CD4-positive, alpha-beta memory T cell (primary cell): ENCODE results near the gene WRNIP1. TPM values are rescaled to one million over a fixed set of nuclear protein-coding genes. Genes with fewer than 3 reads are reported as not detected.
A peak's percentile ranks its signal among the peaks of the same experiment; 100 is the strongest.

Source experiments
- CTCF ChIA-PET: fragments of 350-600 bp; sonication (Branson Sonifier 250); formaldehyde crosslinking; loops from one replicate; lab custom pipeline; 2021; ENCODE audit warnings: inconsistent platforms; ENCODE audit not compliant: partially characterized antibody; lab: Charles Lee
- POLR2A ChIA-PET: fragments of 350-600 bp; sonication (Branson Sonifier 250); formaldehyde crosslinking; loops from one replicate; lab custom pipeline; 2021; ENCODE audit not compliant: partially characterized antibody; lab: Charles Lee
- DNase-seq, 5 donors: peaks; one replicate each; pipeline versions ENCODE4 v3.0.0 to v3.0.0-alpha.2; 2020 to 2022; ENCODE audit warnings: mixed read lengths in 1 of 5
- H3K27ac ChIP-seq: one replicate; pipeline ENCODE4 v1.7.0; 2013; ENCODE audit warnings: low read depth, low read length
- H3K27me3 ChIP-seq: 2 replicates; pipeline ENCODE4 v1.7.0; 2013; ENCODE audit warnings: mild to moderate bottlenecking, low read length, moderate library complexity; ENCODE audit not compliant: insufficient read depth
- H3K36me3 ChIP-seq: 2 replicates; pipeline ENCODE4 v1.7.0; 2013; ENCODE audit warnings: mild to moderate bottlenecking, low read length, moderate library complexity; ENCODE audit not compliant: insufficient read depth
- H3K4me1 ChIP-seq: 2 replicates; pipeline ENCODE4 v1.7.0; 2013; ENCODE audit warnings: mild to moderate bottlenecking, low read length, moderate library complexity; ENCODE audit not compliant: insufficient read depth
- H3K4me3 ChIP-seq, 2 donors: one replicate each; pipeline ENCODE4 v1.7.0; 2013; ENCODE audit warnings: low read length in 2 of 2, mild to moderate bottlenecking in 1 of 2
- H3K9me3 ChIP-seq, 2 donors: one replicate each; pipeline ENCODE4 v1.7.0; 2013; ENCODE audit warnings: low read length in 2 of 2, control low read depth in 1 of 2; ENCODE audit not compliant: control insufficient read depth in 1 of 2
- H3K27ac Mint-ChIP-seq, 7 donors: one replicate each; pipeline ENCODE4 v1.8.0; 2020 to 2021; ENCODE audit warnings: mixed read lengths in 7 of 7, mild to moderate bottlenecking in 6 of 7, inconsistent platforms in 3 of 7, moderate library complexity in 3 of 7
- H3K27me3 Mint-ChIP-seq, 2 donors: one replicate each; pipeline ENCODE4 v1.8.0; 2020 to 2021; ENCODE audit warnings: mixed read lengths in 2 of 2
- H3K36me3 Mint-ChIP-seq, 2 donors: one replicate each; pipeline ENCODE4 v1.8.0; 2020 to 2021; ENCODE audit warnings: mixed read lengths in 2 of 2, inconsistent platforms in 1 of 2, mild to moderate bottlenecking in 1 of 2
- H3K4me1 Mint-ChIP-seq, 4 donors: one replicate each; pipeline ENCODE4 v1.8.0; 2020 to 2021; ENCODE audit warnings: mixed read lengths in 4 of 4, mild to moderate bottlenecking in 1 of 4
- H3K4me3 Mint-ChIP-seq, 8 donors: one replicate each; pipeline ENCODE4 v1.8.0; 2020 to 2021; ENCODE audit warnings: mixed read lengths in 8 of 8, mild to moderate bottlenecking in 7 of 8, moderate library complexity in 6 of 8, inconsistent platforms in 3 of 8
- H3K9me3 Mint-ChIP-seq, 8 donors: one replicate each; pipeline ENCODE4 v1.8.0; 2020 to 2021; ENCODE audit warnings: mixed read lengths in 8 of 8, mild to moderate bottlenecking in 5 of 8, inconsistent platforms in 3 of 8, moderate library complexity in 1 of 8
- intact Hi-C: fragments of 100-400 bp; cut with micrococcal nuclease; formaldehyde crosslinking; loops from one replicate; pipeline ENCODE4 v1.15.1; 2023
- polyA plus RNA-seq, 2 donors: library from polyadenylated mRNA; unstranded; fragments of 300-500 nt; fragmentation: Illumina TruSeq; gene quantifications; one replicate each; pipeline ENCODE4 v1.2.3, GENCODE V29; 2021
- total RNA-seq, 2 experiments: library from RNA; stranded (reverse); gene quantifications; one replicate each; pipeline ENCODE4 v1.2.3, GENCODE V29; 2021

Gene WRNIP1
- total and polyA plus RNA-seq, 4 experiments from 2014 or later = 27.3 to 54.1 (median 41.9) TPM

DNA sequence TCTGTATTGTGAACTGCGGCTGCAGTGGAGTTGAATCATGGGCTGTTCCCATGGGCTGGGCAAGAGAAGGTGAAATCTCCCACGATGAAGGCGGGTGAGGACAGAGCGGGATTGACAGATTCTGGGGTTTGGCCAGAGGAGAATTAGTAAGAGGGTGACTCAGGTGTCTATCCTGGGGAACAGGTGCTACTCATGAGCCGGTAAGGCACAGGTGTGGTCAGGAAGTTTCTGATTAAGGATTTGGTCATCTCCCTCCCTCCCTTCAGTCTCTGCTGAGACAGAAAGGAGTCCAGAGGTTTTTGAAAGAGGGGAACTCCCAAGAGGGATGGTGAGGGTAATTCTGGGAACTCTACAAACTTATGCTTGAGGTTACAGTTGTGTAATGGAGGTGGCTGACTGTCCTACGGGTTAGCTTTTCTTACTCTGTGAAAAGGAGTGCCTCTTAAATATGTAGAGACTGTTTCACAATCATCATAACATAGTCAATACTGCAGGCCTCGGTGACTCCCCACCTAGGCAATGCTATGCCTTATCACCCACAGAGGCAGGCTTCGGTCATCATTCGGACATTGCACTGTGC lies 45.0 kb downstream of the WRNIP1 start:
- Mint-ChIP-seq H3K27ac (no peak overlapping the region), H3K27me3 (no peaks in the 10 kb centered on the region), H3K9me3 (peaks cover 0 to 3% (median 3%) of the 10 kb centered on the region in 8 donors), H3K36me3 (peaks cover 0 to 3% of the 10 kb centered on the region in 2 donors), H3K4me3 (no peak overlapping the region), H3K4me1 (peaks cover 0 to 13% (median under 1%) of the 10 kb centered on the region in 4 donors)
- no peak for DNase-seq
- Histone ChIP-seq H3K9me3 (no peaks in the 10 kb centered on the region), H3K4me3 (no peak overlapping the region), H3K36me3 (no peaks in the 10 kb centered on the region), H3K27ac (no peak overlapping the region), H3K4me1 (no peaks in the 10 kb centered on the region), H3K27me3 (no peaks in the 10 kb centered on the region)
- CTCF ChIA-PET = interaction anchor here (0.6 kb wide), 1 partner anchor 19 kb away, joined by 3 read pairs; no protein-coding TSS in a partner anchor
- POLR2A ChIA-PET = no interaction called here
- intact Hi-C loops = no loop called here

DNA sequence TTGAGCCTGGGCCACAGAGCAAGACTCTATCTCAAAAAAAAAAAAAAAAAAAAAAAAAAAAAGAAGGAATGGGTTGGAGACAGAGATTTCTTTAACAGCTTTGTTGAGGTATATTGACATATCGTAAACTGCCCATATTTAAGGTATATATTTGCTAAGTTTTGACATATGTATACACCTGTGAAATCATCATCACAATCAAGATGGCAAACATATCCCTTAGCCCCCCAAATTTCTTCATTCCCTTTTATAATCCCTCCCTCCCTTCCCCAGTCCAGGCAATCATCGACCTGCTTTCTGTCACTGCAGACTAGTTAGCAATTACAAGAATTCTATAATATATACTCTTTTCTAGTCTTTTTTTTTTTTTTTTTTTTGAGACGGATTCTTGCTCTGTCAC lies 47.5 kb downstream of the WRNIP1 start:
- intact Hi-C loops = no loop called here
- H3K4me3 Mint-ChIP-seq = no peak overlapping the region
- POLR2A ChIA-PET = no interaction called here

GRCh38 chr6:2816158-2816557 lies 51.0 kb downstream of the WRNIP1 start:
- no peak for DNase-seq
- Histone ChIP-seq H3K4me3 (no peak overlapping the region), H3K4me1 (no peaks in the 10 kb centered on the region), H3K27ac (no peak overlapping the region), H3K27me3 (no peaks in the 10 kb centered on the region), H3K9me3 (peaks cover 0 to 8% of the 10 kb centered on the region in 2 donors), H3K36me3 (no peaks in the 10 kb centered on the region)
- peaks cover 0 to 10% (median 5%) of the 10 kb centered on the region in 4 donors for H3K4me1 Mint-ChIP-seq
- no peak overlapping the region for H3K27ac Mint-ChIP-seq
- no peak overlapping the region for H3K4me3 Mint-ChIP-seq
- H3K36me3 Mint-ChIP-seq = peaks cover 7 to 15% of the 10 kb centered on the region in 2 donors
- no peaks in the 10 kb centered on the region for H3K27me3 Mint-ChIP-seq
- intact Hi-C loops = no loop called here
- H3K9me3 Mint-ChIP-seq = peaks cover 0 to 29% (median 20%) of the 10 kb centered on the region in 8 donors
- CTCF ChIA-PET = no interaction called here
- POLR2A ChIA-PET = no interaction called here

More for the DNA sequence above, 47.5 kb downstream of the WRNIP1 start:
- no peak overlapping the region for H3K27ac ChIP-seq
- Mint-ChIP-seq H3K4me1 (peaks cover 0 to 8% (median 2%) of the 10 kb centered on the region in 4 donors), H3K9me3 (peaks cover 0 to 28% (median 20%) of the 10 kb centered on the region in 8 donors), H3K27ac (no peak overlapping the region), H3K36me3 (peaks cover 7 to 15% of the 10 kb centered on the region in 2 donors), H3K27me3 (no peaks in the 10 kb centered on the region)
- no peaks in the 10 kb centered on the region for H3K27me3 ChIP-seq
- H3K9me3 ChIP-seq = peaks cover 0 to 8% of the 10 kb centered on the region in 2 donors
- no peak overlapping the region for H3K4me3 ChIP-seq
- DNase-seq = no peak
- H3K4me1 ChIP-seq = no peaks in the 10 kb centered on the region
- CTCF ChIA-PET = interaction anchor here (0.6 kb wide), 1 partner anchor 439 kb away, joined by 5 read pairs; no protein-coding TSS in a partner anchor
- no peaks in the 10 kb centered on the region for H3K36me3 ChIP-seq

- Histone ChIP-seq H3K36me3 (no peaks in the 10 kb centered on the region), H3K27me3 (no peaks in the 10 kb centered on the region), H3K4me3 (no peak overlapping the region), H3K9me3 (peaks cover 0 to 8% of the 10 kb centered on the region in 2 donors), H3K27ac (no peak overlapping the region), H3K4me1 (no peaks in the 10 kb centered on the region)
- H3K27me3 Mint-ChIP-seq = no peaks in the 10 kb centered on the region
- DNase-seq = no peak
- intact Hi-C loops = no loop called here
- CTCF ChIA-PET = interaction anchor here (1.1 to 1.6 kb wide), 2 partner anchors 29 to 95 kb away, joined by 4 read pairs; no protein-coding TSS in a partner anchor
- no peak overlapping the region for H3K4me3 Mint-ChIP-seq
- peak overlapping the region in 1 of 7 donors; percentile 49 for H3K27ac Mint-ChIP-seq
- peaks cover 0 to 29% (median 20%) of the 10 kb centered on the region in 8 donors for H3K9me3 Mint-ChIP-seq
- peaks cover 0 to 10% (median 5%) of the 10 kb centered on the region in 4 donors for H3K4me1 Mint-ChIP-seq
- POLR2A ChIA-PET = no interaction called here
- H3K36me3 Mint-ChIP-seq = peaks cover 5 to 18% of the 10 kb centered on the region in 2 donors
These were observed 52.8 kb downstream of the WRNIP1 start for GRCh38 chr6:2817903-2818443.

GRCh38 chr6:2818593-2818992 lies 53.4 kb downstream of the WRNIP1 start:
- intact Hi-C loops = no loop called here

DNA sequence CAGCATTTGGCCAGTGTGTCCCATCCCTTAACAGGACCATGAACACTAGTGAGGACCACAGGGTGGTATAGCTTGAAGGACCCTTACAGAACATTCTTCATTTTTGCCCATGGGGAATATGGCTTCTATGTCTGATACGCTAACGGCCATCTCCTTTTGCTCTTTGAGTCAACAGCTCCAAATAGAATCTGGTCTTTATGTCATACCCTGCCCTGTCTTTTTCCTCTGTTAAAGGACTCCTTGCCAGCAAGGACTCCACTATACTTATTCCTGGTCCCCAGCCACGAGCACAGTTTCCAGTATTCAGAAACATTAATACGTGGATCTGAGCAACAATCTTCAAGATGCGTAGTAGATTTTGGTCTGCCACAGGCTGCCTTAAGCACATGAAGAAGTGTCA lies 53.9 kb downstream of the WRNIP1 start:
- Mint-ChIP-seq H3K27ac (no peak overlapping the region), H3K36me3 (peaks cover 5 to 26% of the 10 kb centered on the region in 2 donors), H3K4me1 (peaks cover 0 to 10% (median 5%) of the 10 kb centered on the region in 4 donors), H3K9me3 (peaks cover 0 to 27% (median 19%) of the 10 kb centered on the region in 8 donors), H3K27me3 (no peaks in the 10 kb centered on the region), H3K4me3 (no peak overlapping the region)
- Histone ChIP-seq H3K27ac (no peak overlapping the region), H3K4me3 (no peak overlapping the region), H3K9me3 (peaks cover 0 to 8% of the 10 kb centered on the region in 2 donors), H3K27me3 (no peaks in the 10 kb centered on the region), H3K4me1 (no peaks in the 10 kb centered on the region), H3K36me3 (no peaks in the 10 kb centered on the region)
- ChIA-PET CTCF (interaction anchor here (1.1 kb wide), 1 partner anchor 94 kb away, joined by 4 read pairs; no protein-coding TSS in a partner anchor), POLR2A (interaction anchor here (0.5 kb wide), 1 partner anchor 9 kb away, joined by 3 read pairs; no protein-coding TSS in a partner anchor)
- intact Hi-C loops = no loop called here
- no peak for DNase-seq

More at GRCh38 chr6:2818593-2818992, 53.4 kb downstream of the WRNIP1 start:
- ChIA-PET POLR2A (no interaction called here), CTCF (interaction anchor here (1.1 kb wide), 1 partner anchor 95 kb away, joined by 4 read pairs; no protein-coding TSS in a partner anchor)
- no peak overlapping the region for H3K4me3 ChIP-seq
- DNase-seq = no peak
- Mint-ChIP-seq H3K9me3 (peaks cover 0 to 29% (median 20%) of the 10 kb centered on the region in 8 donors), H3K27me3 (no peaks in the 10 kb centered on the region), H3K4me3 (no peak overlapping the region), H3K4me1 (peaks cover 0 to 10% (median 5%) of the 10 kb centered on the region in 4 donors), H3K27ac (peak overlapping the region in 1 of 7 donors; percentile 49), H3K36me3 (peaks cover 5 to 23% of the 10 kb centered on the region in 2 donors)
- H3K27me3 ChIP-seq = no peaks in the 10 kb centered on the region
- H3K36me3 ChIP-seq = no peaks in the 10 kb centered on the region
- no peak overlapping the region for H3K27ac ChIP-seq
- peaks cover 0 to 8% of the 10 kb centered on the region in 2 donors for H3K9me3 ChIP-seq
- no peaks in the 10 kb centered on the region for H3K4me1 ChIP-seq

GRCh38 chr6:2819978-2820377 lies 54.8 kb downstream of the WRNIP1 start:
- Histone ChIP-seq H3K4me1 (no peaks in the 10 kb centered on the region), H3K27ac (no peak overlapping the region), H3K27me3 (no peaks in the 10 kb centered on the region), H3K36me3 (no peaks in the 10 kb centered on the region), H3K9me3 (peaks cover 0 to 8% of the 10 kb centered on the region in 2 donors), H3K4me3 (no peak overlapping the region)
- Mint-ChIP-seq H3K4me3 (no peak overlapping the region), H3K9me3 (peaks cover 0 to 27% (median 19%) of the 10 kb centered on the region in 8 donors), H3K27ac (no peak overlapping the region), H3K4me1 (peaks cover 0 to 10% (median 5%) of the 10 kb centered on the region in 4 donors), H3K36me3 (peaks cover 5 to 26% of the 10 kb centered on the region in 2 donors), H3K27me3 (no peaks in the 10 kb centered on the region)
- intact Hi-C loops = no loop called here
- POLR2A ChIA-PET = no interaction called here
- CTCF ChIA-PET = no interaction called here
- no peak for DNase-seq
